SK-N-MC (cell line): Measurements from ENCODE around the gene METTL2B.

Experiments used
- EZH2 ChIP-seq: fragments of 200-600 bp; sonication (generic); IDR thresholded peaks from one replicate; pipeline ENCODE4 v1.6.1; 2017; ENCODE audit warnings: antibody characterized with exemption
- POLR2AphosphoS5 ChIP-seq: IDR thresholded peaks from 2 replicates; pipeline ENCODE4 v1.6.1; 2012; ENCODE audit warnings: mild to moderate bottlenecking, low read depth, low read length, borderline replicate concordance

DNA sequence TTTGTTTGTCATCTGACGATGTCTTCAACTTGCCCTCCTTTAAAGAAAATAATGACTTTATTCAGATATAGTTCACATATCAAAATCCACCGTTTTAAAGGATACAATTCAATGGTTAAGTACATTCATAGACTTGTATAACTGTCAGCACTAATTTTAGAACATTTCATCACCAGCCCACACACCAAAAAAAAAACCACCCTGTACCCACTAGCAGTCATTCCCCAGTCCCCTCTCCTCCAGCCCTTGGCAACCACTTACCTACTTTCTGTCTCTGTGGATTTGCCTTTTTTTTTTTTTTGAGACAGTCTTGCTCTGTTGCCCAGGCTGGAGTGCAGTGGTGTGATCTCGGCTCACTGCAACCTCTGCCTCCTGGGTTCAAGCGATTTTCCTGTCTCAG lies 26.1 kb upstream of the METTL2B start:
- TF ChIP-seq POLR2AphosphoS5 (no peak), EZH2 (no peak)
